IMR-90 (cell line): ENCODE measurements around the gene DOK1. TPM values are rescaled to one million over a fixed set of nuclear protein-coding genes. Genes with fewer than 3 reads are reported as not detected.

Experiments used
- ATAC-seq: fragments of 200-7000 bp; cut with Tn5 transposase; 2 replicates; pipeline ENCODE4 v1.9.1; 2020; ENCODE audit warnings: low read depth, mild to moderate bottlenecking, moderate library complexity
- BruUV-seq: library from RNA; stranded (reverse); fragments of 400-500 nt; replicated peaks from 2 replicates; lab custom pipeline; 2021; lab: Mats Ljungman, UMichigan
- CTCF ChIA-PET: fragments of 300-600 bp; formaldehyde crosslinking; extraction: SDS; loops from one replicate; lab custom pipeline; 2021; ENCODE audit warnings: antibody characterized with exemption; lab: Yijun Ruan, JAX
- POLR2A ChIA-PET: fragments of 300-600 bp; sonication (Branson Sonifier 250); formaldehyde crosslinking; loops from one replicate; lab custom pipeline; 2022; ENCODE audit warnings: antibody characterized with exemption; ENCODE audit not compliant: unreplicated experiment; lab: Charles Lee
- DNase-seq: peaks from one replicate; pipeline ENCODE4 v3.0.0; 2013
- H2AFZ ChIP-seq: replicated peaks from 2 replicates; pipeline ENCODE3; 2013; ENCODE audit warnings: low read length, mild to moderate bottlenecking; ENCODE audit not compliant: poor library complexity
- H2AK5ac ChIP-seq: 2 replicates; pipeline ENCODE4 v1.6.1; 2013; ENCODE audit warnings: low read depth, low read length, inconsistent platforms
- H2AK9ac ChIP-seq: replicated peaks from 2 replicates; pipeline ENCODE3; 2013; ENCODE audit warnings: mild to moderate bottlenecking, low read depth, low read length, moderate library complexity; ENCODE audit not compliant: poor library complexity
- H2BK120ac ChIP-seq: 2 replicates; pipeline ENCODE4 v1.6.1; 2013; ENCODE audit warnings: low read depth, low read length, inconsistent platforms
- H2BK15ac ChIP-seq: 3 replicates; pipeline ENCODE4 v1.6.1; 2013; ENCODE audit warnings: low read depth, low read length, inconsistent platforms
- H2BK20ac ChIP-seq: 2 replicates; pipeline ENCODE4 v1.6.1; 2013; ENCODE audit warnings: low read depth, mild to moderate bottlenecking, inconsistent platforms, low read length, moderate library complexity
- H2BK5ac ChIP-seq: 2 replicates; pipeline ENCODE4 v1.6.1; 2013; ENCODE audit warnings: mild to moderate bottlenecking, low read depth, low read length, inconsistent platforms; ENCODE audit not compliant: poor library complexity, severe bottlenecking
- H3K14ac ChIP-seq: replicated peaks from 2 replicates; pipeline ENCODE4 v1.6.1; 2013; ENCODE audit warnings: low read depth, low read length, inconsistent platforms
- H3K18ac ChIP-seq: 2 replicates; pipeline ENCODE4 v1.6.1; 2013; ENCODE audit warnings: low read depth, low read length, control low read depth
- H3K23ac ChIP-seq: 2 replicates; pipeline ENCODE4 v1.6.1; 2013; ENCODE audit warnings: low read depth, low read length, inconsistent platforms
- H3K27ac ChIP-seq: 2 replicates; pipeline ENCODE4 v1.5.1; 2013; ENCODE audit warnings: mild to moderate bottlenecking, control low read depth, low read length; ENCODE audit not compliant: insufficient read depth
- H3K27me3 ChIP-seq: 2 replicates; pipeline ENCODE4 v1.6.1; 2013; ENCODE audit warnings: low read length; ENCODE audit not compliant: control insufficient read depth, insufficient read depth
- H3K36me3 ChIP-seq: 2 replicates; pipeline ENCODE4 v1.6.1; 2013; ENCODE audit warnings: low read length, mixed read lengths; ENCODE audit not compliant: control insufficient read depth, insufficient read depth
- H3K4ac ChIP-seq: 2 replicates; pipeline ENCODE4 v1.6.1; 2013; ENCODE audit warnings: low read depth, low read length, inconsistent platforms
- H3K4me1 ChIP-seq: 2 replicates; pipeline ENCODE4 v1.6.1; 2013; ENCODE audit warnings: low read length, mixed read lengths; ENCODE audit not compliant: control insufficient read depth, insufficient read depth
- H3K4me2 ChIP-seq: 2 replicates; pipeline ENCODE4 v1.6.1; 2013; ENCODE audit warnings: low read depth, mild to moderate bottlenecking, control low read depth, low read length, moderate library complexity
- H3K4me3 ChIP-seq: 2 replicates; pipeline ENCODE4 v1.5.1; 2013; ENCODE audit warnings: low read depth, mild to moderate bottlenecking, control low read depth, low read length, moderate library complexity; ENCODE audit not compliant: insufficient read depth
- H3K56ac ChIP-seq: 2 replicates; pipeline ENCODE4 v1.6.1; 2013; ENCODE audit warnings: low read length, inconsistent platforms; ENCODE audit not compliant: insufficient read depth; ENCODE audit errors: extremely low read depth
- H3K79me1 ChIP-seq, 2 experiments: 2 replicates each; pipeline ENCODE4 v1.6.1; 2013; ENCODE audit warnings: low read length in 2 of 2, inconsistent platforms in 1 of 2, low read depth in 1 of 2
- H3K9ac ChIP-seq: 2 replicates; pipeline ENCODE4 v1.6.1; 2013; ENCODE audit warnings: low read depth, low read length, control low read depth
- H3K9me1 ChIP-seq: 2 replicates; pipeline ENCODE4 v1.6.1; 2013; ENCODE audit warnings: low read length, inconsistent platforms; ENCODE audit not compliant: insufficient read depth
- H3K9me3 ChIP-seq: 2 replicates; pipeline ENCODE4 v1.6.1; 2013; ENCODE audit warnings: low read length; ENCODE audit not compliant: control insufficient read depth, insufficient read depth
- H4K20me1 ChIP-seq: 2 replicates; pipeline ENCODE4 v1.6.1; 2013; ENCODE audit warnings: low read length, inconsistent platforms; ENCODE audit not compliant: insufficient read depth
- H4K5ac ChIP-seq: 2 replicates; pipeline ENCODE4 v1.6.1; 2013; ENCODE audit warnings: mild to moderate bottlenecking, low read depth, low read length, control low read depth
- H4K8ac ChIP-seq, 2 experiments: 2 replicates each; pipeline ENCODE4 v1.6.1; 2013; ENCODE audit warnings: low read depth in 2 of 2, low read length in 2 of 2, control low read depth in 1 of 2, inconsistent platforms in 1 of 2
- H4K91ac ChIP-seq: 2 replicates; pipeline ENCODE4 v1.6.1; 2013; ENCODE audit warnings: low read depth, low read length, inconsistent platforms; ENCODE audit not compliant: insufficient read depth
- CEBPB ChIP-seq: IDR thresholded peaks from 2 replicates; pipeline ENCODE4 v1.6.1; 2012; ENCODE audit warnings: low read depth, low read length, improper control_type of control experiment
- CHD1 ChIP-seq: IDR thresholded peaks from 2 replicates; pipeline ENCODE4 v1.6.1; 2012; ENCODE audit warnings: low read depth, low read length, improper control_type of control experiment
- ELK1 ChIP-seq: fragments of 150-350 bp; IDR thresholded peaks from 2 replicates; pipeline ENCODE4 v1.6.1; 2016; ENCODE audit warnings: low read depth, mild to moderate bottlenecking, low read length, moderate library complexity, borderline replicate concordance
- MAFK ChIP-seq: IDR thresholded peaks from 2 replicates; pipeline ENCODE4 v1.6.1; 2012; ENCODE audit warnings: low read depth, low read length, improper control_type of control experiment
- MXI1 ChIP-seq: IDR thresholded peaks from 2 replicates; pipeline ENCODE4 v1.6.1; 2012; ENCODE audit warnings: low read depth, mild to moderate bottlenecking, low read length, moderate library complexity, borderline replicate concordance
- NFE2L2 ChIP-seq: fragments of 150-350 bp; IDR thresholded peaks from 2 replicates; pipeline ENCODE4 v1.6.1; 2016; ENCODE audit warnings: low read depth, mild to moderate bottlenecking, low read length
- POLR2A ChIP-seq: IDR thresholded peaks from 2 replicates; pipeline ENCODE4 v1.6.1; 2012; ENCODE audit warnings: mild to moderate bottlenecking, low read depth, low read length
- RAD21 ChIP-seq: IDR thresholded peaks from 2 replicates; pipeline ENCODE4 v1.6.1; 2012; ENCODE audit warnings: low read length, improper control_type of control experiment
- RFX5 ChIP-seq: IDR thresholded peaks from 2 replicates; pipeline ENCODE4 v1.8.0; 2012; ENCODE audit warnings: low read depth, mild to moderate bottlenecking, low read length, moderate library complexity
- SMC3 ChIP-seq: fragments of 150-350 bp; IDR thresholded peaks from 2 replicates; pipeline ENCODE4 v1.6.1; 2016; ENCODE audit warnings: low read depth, mild to moderate bottlenecking, antibody characterized with exemption, low read length, moderate library complexity
- WGBS, 2 experiments: methylation state at CpG; one replicate each; pipeline versions ENCODE4 v1.1.5 to v1.1.7; 2013; ENCODE audit warnings: missing lambda C conversion rate in 2 of 2; ENCODE audit not compliant: insufficient read length in 1 of 2; ENCODE audit errors: extremely low coverage in 2 of 2; 5-methylcytosine and 5-hydroxymethylcytosine counted together
- dilution Hi-C: fragments of 300-500 bp; cut with HindIII; formaldehyde crosslinking; loops from one replicate; pipeline ENCODE4 v1.14.3; 2018; ENCODE audit warnings: low sequenced_read_pairs; ENCODE audit not compliant: unreplicated experiment
- in situ Hi-C: fragments of 300-500 bp; cut with MboI; formaldehyde crosslinking; loops from 3 replicates; pipeline ENCODE4 v1.14.3; 2019; ENCODE audit warnings: low sequenced_read_pairs, inconsistent platforms, mixed read lengths
- intact Hi-C: fragments of 100-400 bp; cut with micrococcal nuclease; formaldehyde crosslinking; loops from 2 replicates; pipeline ENCODE4 v1.10.0; 2022
- polyA plus RNA-seq, 3 experiments: library from polyadenylated mRNA; depleted of rRNA; stranded (reverse); fragments of >200 nt; gene quantifications; 2 replicates each; pipeline ENCODE4 v1.2.3, GENCODE V29; 2012; ENCODE audit warnings: low replicate concordance in 1 of 3
- total RNA-seq: library from RNA; depleted of rRNA; stranded (reverse); fragments of >200 nt; gene quantifications from 2 replicates; pipeline ENCODE4 v1.2.3, GENCODE V29; 2012
- TF ChIP-seq, protein P1 (sequence below): fragments of 150-350 bp; IDR thresholded peaks from 2 replicates; pipeline ENCODE4 v1.6.1; 2017; ENCODE audit warnings: mild to moderate bottlenecking, antibody characterized with exemption, low read length, low read depth

DOK1 gene
- total and polyA plus RNA-seq, 2 of the 4 experiments (the other 2 are of a cell fraction) = 15.4 to 17.6 TPM

- Histone ChIP-seq H3K79me1 (no peaks in the 10 kb centered on the region), H2BK15ac (no peak overlapping the region), H2AK9ac (peak overlapping the region; percentile 5), H3K14ac (no peak overlapping the region), H3K4me2 (no peak overlapping the region), H3K4ac (no peak overlapping the region), H4K5ac (no peak overlapping the region), H3K56ac (no peak overlapping the region), H2BK20ac (no peak overlapping the region), H2AFZ (no peak overlapping the region), H3K9me1 (no peaks in the 10 kb centered on the region), H4K91ac (no peak overlapping the region), H3K23ac (peak overlapping the region; percentile 63; the same call in 1 of the 2 replicates), H3K36me3 (no peaks in the 10 kb centered on the region), H2AK5ac (peak overlapping the region; percentile 50; the same call in 1 of the 2 replicates), H3K27ac (no peak overlapping the region), H3K9me3 (peaks cover 18% of the 10 kb centered on the region), H3K4me1 (0 out of 2 replicates have a peak, but pooled peaks cover 2% of the 10 kb centered on the region), H3K9ac (no peak overlapping the region), H4K8ac (no peak overlapping the region), H3K27me3 (peaks cover 69% of the 10 kb centered on the region), H3K18ac (no peak overlapping the region), H2BK5ac (no peak overlapping the region), H2BK120ac (no peak overlapping the region), H3K4me3 (no peak overlapping the region), H4K20me1 (0 out of 2 replicates have a peak, but pooled peaks cover 5% of the 10 kb centered on the region)
- CTCF ChIA-PET = no interaction called here
- in situ Hi-C loops (no loop called here), intact Hi-C loops (no loop called here), dilution Hi-C loops (no loop called here)
- 13% methylated on average over 9 of the region's 36 CpGs; no CpG with 5 or more reads in 1 of the 2 experiments for WGBS, 2 experiments
- no peak for TF ChIP-seq NFE2L2
- TF ChIP-seq RFX5 = no peak
- no peak for TF ChIP-seq CEBPB
- no peak for TF ChIP-seq ELK1
- TF ChIP-seq, protein P1, sequence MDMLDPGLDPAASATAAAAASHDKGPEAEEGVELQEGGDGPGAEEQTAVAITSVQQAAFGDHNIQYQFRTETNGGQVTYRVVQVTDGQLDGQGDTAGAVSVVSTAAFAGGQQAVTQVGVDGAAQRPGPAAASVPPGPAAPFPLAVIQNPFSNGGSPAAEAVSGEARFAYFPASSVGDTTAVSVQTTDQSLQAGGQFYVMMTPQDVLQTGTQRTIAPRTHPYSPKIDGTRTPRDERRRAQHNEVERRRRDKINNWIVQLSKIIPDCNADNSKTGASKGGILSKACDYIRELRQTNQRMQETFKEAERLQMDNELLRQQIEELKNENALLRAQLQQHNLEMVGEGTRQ = no peak
- TF ChIP-seq MAFK = no peak
- no peak for TF ChIP-seq POLR2A
- TF ChIP-seq RAD21 = no peak
- no peak for TF ChIP-seq MXI1
- TF ChIP-seq SMC3 = no peak
- no peak for TF ChIP-seq CHD1
- no peak for DNase-seq
- BruUV-seq = no TSS peak
- POLR2A ChIA-PET = no interaction called here
- no peak for ATAC-seq
These were observed 41.5 kb upstream of the DOK1 start for GRCh38 chr2:74512744-74513604.
